ENCODE data around the gene RNF2.

RNF2 gene

DNA sequence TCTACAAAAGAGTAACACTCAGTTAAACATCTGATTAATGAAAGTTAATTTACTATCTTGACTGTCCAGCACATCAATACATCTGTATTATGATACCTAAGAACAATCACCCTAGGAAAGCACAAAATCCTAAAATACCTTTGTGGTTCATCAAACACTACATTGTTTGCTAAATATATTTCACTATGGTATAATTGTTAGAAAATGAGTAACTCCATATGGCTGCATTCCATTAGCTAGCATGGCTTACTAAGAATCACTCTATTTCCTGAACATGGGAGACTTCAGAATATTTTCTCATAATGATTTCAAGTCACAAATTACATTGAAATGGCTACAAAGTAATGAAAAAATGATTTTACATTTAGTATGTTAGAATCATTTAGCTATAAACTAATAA is 98.9 kb downstream of the RNF2 start:
- TF ChIP-seq GABPA (IDR thresholded peaks at IDR 0.05; ENCODE audit: low read depth) (no peak), SPI1 (IDR thresholded peaks at IDR 0.05; ENCODE audit: borderline replicate concordance, low read depth) (no peak), POLR2AphosphoS5 (IDR thresholded peaks at IDR 0.05; ENCODE audit: low read depth) (no peak)
- TF ChIP-seq, protein P1, sequence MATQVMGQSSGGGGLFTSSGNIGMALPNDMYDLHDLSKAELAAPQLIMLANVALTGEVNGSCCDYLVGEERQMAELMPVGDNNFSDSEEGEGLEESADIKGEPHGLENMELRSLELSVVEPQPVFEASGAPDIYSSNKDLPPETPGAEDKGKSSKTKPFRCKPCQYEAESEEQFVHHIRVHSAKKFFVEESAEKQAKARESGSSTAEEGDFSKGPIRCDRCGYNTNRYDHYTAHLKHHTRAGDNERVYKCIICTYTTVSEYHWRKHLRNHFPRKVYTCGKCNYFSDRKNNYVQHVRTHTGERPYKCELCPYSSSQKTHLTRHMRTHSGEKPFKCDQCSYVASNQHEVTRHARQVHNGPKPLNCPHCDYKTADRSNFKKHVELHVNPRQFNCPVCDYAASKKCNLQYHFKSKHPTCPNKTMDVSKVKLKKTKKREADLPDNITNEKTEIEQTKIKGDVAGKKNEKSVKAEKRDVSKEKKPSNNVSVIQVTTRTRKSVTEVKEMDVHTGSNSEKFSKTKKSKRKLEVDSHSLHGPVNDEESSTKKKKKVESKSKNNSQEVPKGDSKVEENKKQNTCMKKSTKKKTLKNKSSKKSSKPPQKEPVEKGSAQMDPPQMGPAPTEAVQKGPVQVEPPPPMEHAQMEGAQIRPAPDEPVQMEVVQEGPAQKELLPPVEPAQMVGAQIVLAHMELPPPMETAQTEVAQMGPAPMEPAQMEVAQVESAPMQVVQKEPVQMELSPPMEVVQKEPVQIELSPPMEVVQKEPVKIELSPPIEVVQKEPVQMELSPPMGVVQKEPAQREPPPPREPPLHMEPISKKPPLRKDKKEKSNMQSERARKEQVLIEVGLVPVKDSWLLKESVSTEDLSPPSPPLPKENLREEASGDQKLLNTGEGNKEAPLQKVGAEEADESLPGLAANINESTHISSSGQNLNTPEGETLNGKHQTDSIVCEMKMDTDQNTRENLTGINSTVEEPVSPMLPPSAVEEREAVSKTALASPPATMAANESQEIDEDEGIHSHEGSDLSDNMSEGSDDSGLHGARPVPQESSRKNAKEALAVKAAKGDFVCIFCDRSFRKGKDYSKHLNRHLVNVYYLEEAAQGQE (IDR thresholded peaks at IDR 0.05; ENCODE audit: insufficient replicate concordance, low read depth): no peak
- TF ChIP-seq, protein P2, sequence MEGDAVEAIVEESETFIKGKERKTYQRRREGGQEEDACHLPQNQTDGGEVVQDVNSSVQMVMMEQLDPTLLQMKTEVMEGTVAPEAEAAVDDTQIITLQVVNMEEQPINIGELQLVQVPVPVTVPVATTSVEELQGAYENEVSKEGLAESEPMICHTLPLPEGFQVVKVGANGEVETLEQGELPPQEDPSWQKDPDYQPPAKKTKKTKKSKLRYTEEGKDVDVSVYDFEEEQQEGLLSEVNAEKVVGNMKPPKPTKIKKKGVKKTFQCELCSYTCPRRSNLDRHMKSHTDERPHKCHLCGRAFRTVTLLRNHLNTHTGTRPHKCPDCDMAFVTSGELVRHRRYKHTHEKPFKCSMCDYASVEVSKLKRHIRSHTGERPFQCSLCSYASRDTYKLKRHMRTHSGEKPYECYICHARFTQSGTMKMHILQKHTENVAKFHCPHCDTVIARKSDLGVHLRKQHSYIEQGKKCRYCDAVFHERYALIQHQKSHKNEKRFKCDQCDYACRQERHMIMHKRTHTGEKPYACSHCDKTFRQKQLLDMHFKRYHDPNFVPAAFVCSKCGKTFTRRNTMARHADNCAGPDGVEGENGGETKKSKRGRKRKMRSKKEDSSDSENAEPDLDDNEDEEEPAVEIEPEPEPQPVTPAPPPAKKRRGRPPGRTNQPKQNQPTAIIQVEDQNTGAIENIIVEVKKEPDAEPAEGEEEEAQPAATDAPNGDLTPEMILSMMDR (IDR thresholded peaks at IDR 0.05; ENCODE audit: insufficient read depth, low read length): no peak
- Histone ChIP-seq H3K27me3 (ENCODE audit: insufficient read depth, poor library complexity, severe bottlenecking) (no peaks in the 10 kb centered on the region), H3K27ac (replicated peaks) (no peak overlapping the region), H3K4me3 (replicated peaks; ENCODE audit: insufficient read depth, low read length) (no peak overlapping the region)
- DNase-seq (ENCODE audit: low read depth in 1 of 2, low spot score in 1 of 2): no peak

DNA sequence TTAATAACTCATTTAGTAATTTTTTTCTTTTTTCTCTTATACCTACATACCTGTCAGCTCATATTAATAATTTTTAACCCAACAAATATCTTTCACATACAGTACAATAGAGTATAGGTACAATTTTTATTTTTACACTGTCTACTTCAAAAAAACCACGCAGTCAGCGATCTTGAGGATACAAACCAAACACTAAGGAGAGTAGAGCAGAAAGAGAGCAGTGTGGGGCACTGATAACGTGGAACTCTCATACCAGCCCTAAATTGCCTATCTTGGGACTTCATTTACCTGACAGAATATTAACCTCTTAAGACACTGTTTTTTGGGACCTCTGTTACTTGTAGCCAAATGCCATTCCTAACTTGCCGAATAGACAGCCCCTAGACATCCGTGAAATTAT is 105.9 kb downstream of the RNF2 start:
- no peak for DNase-seq (ENCODE audit: low read depth in 1 of 2, low spot score in 1 of 2)
- Histone ChIP-seq H3K27ac (replicated peaks) (no peak overlapping the region), H3K27me3 (ENCODE audit: insufficient read depth, poor library complexity, severe bottlenecking) (no peaks in the 10 kb centered on the region), H3K4me3 (replicated peaks; ENCODE audit: insufficient read depth, low read length) (no peak overlapping the region)
- TF ChIP-seq POLR2AphosphoS5 (IDR thresholded peaks at IDR 0.05; ENCODE audit: low read depth): no peak
- no peak for TF ChIP-seq SPI1 (IDR thresholded peaks at IDR 0.05; ENCODE audit: borderline replicate concordance, low read depth)
- TF ChIP-seq, protein P1 (IDR thresholded peaks at IDR 0.05; ENCODE audit: insufficient replicate concordance, low read depth): no peak
- no peak for TF ChIP-seq GABPA (IDR thresholded peaks at IDR 0.05; ENCODE audit: low read depth)
- TF ChIP-seq, protein P2 (IDR thresholded peaks at IDR 0.05; ENCODE audit: insufficient read depth, low read length): no peak
